ENCODE data around the gene ATF2.

Gene ATF2

GRCh38 chr2:175039031-175039430 lies 129.0 kb downstream of the ATF2 start:
- Histone ChIP-seq H3K4me1 (ENCODE audit: control insufficient read depth, low read depth, low read length) (no peaks in the 10 kb centered on the region), H3K9ac (ENCODE audit: low read length) (no peak overlapping the region), H3K36me3 (ENCODE audit: control insufficient read depth, low read depth, low read length) (no peaks in the 10 kb centered on the region), H3K4me3 (ENCODE audit: low read length) (no peak overlapping the region), H3K9me3 (ENCODE audit: control insufficient read depth, low read depth, low read length) (no peaks in the 10 kb centered on the region), H3K27ac (ENCODE audit: low read length) (no peak overlapping the region), H3K27me3 (ENCODE audit: control insufficient read depth, insufficient read depth, low read length) (no peaks in the 10 kb centered on the region)

DNA sequence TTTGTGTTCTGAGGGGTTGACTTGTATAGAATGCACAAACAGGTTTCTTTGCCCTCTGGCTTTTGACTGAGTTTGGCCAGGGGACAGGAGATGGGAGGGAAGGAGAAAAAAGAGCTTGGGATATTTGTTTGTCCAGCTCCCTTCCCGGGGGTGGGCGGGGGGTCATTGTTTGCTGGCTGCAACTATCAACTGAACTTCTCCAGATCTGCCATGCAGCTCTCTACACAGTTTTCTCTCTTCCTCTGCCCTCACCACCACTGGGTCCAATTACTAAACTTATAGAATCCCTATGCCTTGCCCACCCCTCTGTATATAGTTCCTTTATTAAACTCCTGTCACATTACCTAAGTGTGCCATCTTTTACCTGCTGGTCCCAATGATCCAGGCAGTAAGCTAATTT lies 130.1 kb downstream of the ATF2 start:
- Histone ChIP-seq H3K9ac (ENCODE audit: low read length) (no peak overlapping the region), H3K4me1 (ENCODE audit: control insufficient read depth, low read depth, low read length) (no peaks in the 10 kb centered on the region), H3K9me3 (ENCODE audit: control insufficient read depth, low read depth, low read length) (no peaks in the 10 kb centered on the region), H3K36me3 (ENCODE audit: control insufficient read depth, low read depth, low read length) (no peaks in the 10 kb centered on the region), H3K27me3 (ENCODE audit: control insufficient read depth, insufficient read depth, low read length) (no peaks in the 10 kb centered on the region), H3K27ac (ENCODE audit: low read length) (no peak overlapping the region), H3K4me3 (ENCODE audit: low read length) (no peak overlapping the region)

- H3K27me3 ChIP-seq (ENCODE audit: control insufficient read depth, insufficient read depth, low read length): no peaks in the 10 kb centered on the region
- H3K9me3 ChIP-seq (ENCODE audit: control insufficient read depth, low read depth, low read length): no peaks in the 10 kb centered on the region
- no peak overlapping the region for H3K4me3 ChIP-seq (ENCODE audit: low read length)
- no peak overlapping the region for H3K27ac ChIP-seq (ENCODE audit: low read length)
- H3K4me1 ChIP-seq (ENCODE audit: control insufficient read depth, low read depth, low read length): no peaks in the 10 kb centered on the region
- H3K9ac ChIP-seq (ENCODE audit: low read length): no peak overlapping the region
- H3K36me3 ChIP-seq (ENCODE audit: control insufficient read depth, low read depth, low read length): no peaks in the 10 kb centered on the region
Measured at GRCh38 chr2:175036582-175037018, 131.4 kb downstream of the ATF2 start.

GRCh38 chr2:175035806-175036205 lies 132.2 kb downstream of the ATF2 start:
- no peaks in the 10 kb centered on the region for H3K4me1 ChIP-seq (ENCODE audit: control insufficient read depth, low read depth, low read length)
- no peak overlapping the region for H3K27ac ChIP-seq (ENCODE audit: low read length)
- H3K4me3 ChIP-seq (ENCODE audit: low read length): no peak overlapping the region
- H3K27me3 ChIP-seq (ENCODE audit: control insufficient read depth, insufficient read depth, low read length): no peaks in the 10 kb centered on the region
- H3K9ac ChIP-seq (ENCODE audit: low read length): no peak overlapping the region
- no peaks in the 10 kb centered on the region for H3K36me3 ChIP-seq (ENCODE audit: control insufficient read depth, low read depth, low read length)
- H3K9me3 ChIP-seq (ENCODE audit: control insufficient read depth, low read depth, low read length): no peaks in the 10 kb centered on the region

DNA sequence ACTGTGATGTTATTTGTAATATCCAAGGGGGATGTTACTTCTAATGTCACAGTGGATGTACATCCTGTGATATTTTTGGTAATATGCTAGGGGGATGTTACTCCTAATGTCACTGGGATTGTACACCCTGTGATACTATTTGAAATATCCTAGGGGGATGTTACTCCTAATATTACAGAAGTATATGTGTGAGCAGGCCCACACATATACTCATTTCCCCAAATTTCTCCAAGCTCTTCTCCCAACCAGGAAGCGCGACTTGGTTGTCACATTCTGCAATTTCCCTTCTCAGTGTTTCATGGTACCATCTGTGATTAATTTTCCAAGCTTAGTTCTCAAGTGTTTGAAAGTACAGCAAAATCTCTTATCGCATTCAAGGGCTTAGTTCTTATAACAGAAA lies 133.3 kb downstream of the ATF2 start:
- H3K4me1 ChIP-seq (ENCODE audit: control insufficient read depth, low read depth, low read length): no peaks in the 10 kb centered on the region
- H3K9me3 ChIP-seq (ENCODE audit: control insufficient read depth, low read depth, low read length): no peaks in the 10 kb centered on the region
- no peaks in the 10 kb centered on the region for H3K36me3 ChIP-seq (ENCODE audit: control insufficient read depth, low read depth, low read length)
- H3K27me3 ChIP-seq (ENCODE audit: control insufficient read depth, insufficient read depth, low read length): no peaks in the 10 kb centered on the region
- no peak overlapping the region for H3K4me3 ChIP-seq (ENCODE audit: low read length)
- H3K9ac ChIP-seq (ENCODE audit: low read length): no peak overlapping the region
- no peak overlapping the region for H3K27ac ChIP-seq (ENCODE audit: low read length)

DNA sequence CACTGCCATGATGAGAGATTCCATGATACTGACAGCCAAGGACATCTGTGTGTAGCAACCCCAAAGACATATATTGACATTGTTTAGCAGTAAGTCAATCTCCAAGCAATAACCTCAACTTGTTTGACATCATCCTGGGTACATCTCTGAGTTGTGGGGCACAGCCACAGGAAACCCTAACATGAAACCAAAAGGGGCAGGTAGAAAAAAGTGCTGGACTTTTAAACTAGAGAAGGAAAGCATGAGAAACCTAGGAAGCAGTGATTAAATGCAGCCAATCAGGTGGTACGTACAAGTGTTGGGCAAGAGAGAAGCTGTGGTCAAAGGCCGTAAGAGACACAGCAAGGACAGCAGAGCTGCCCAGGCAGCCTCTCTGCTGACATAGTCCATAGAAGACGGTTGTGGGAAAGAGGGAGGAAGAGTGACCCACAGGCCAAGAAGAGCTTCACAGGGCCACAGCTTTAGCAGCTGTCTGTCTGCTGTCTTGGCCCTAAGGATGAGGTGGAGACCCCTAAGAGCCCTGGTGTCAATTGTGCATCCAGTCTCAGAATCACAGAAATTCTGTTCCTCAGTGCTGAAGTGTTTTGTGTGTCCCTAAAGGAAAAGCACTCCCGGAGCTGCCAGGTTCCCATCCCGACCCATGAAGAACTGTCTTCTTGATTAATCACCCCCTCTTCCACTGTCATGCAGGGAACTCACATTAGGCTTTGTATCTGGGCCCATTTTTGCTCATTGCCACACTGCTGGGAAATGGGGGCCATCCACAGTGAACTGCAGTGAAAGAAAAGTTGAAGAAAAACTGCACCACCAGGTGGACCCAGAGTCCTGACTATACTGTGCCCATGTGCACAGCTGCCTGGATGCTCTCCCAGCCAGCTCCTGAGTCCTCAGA lies 137.4 kb downstream of the ATF2 start:
- Histone ChIP-seq H3K9ac (ENCODE audit: low read length) (no peak overlapping the region), H3K27me3 (ENCODE audit: control insufficient read depth, insufficient read depth, low read length) (no peaks in the 10 kb centered on the region), H3K27ac (ENCODE audit: low read length) (no peak overlapping the region), H3K4me1 (ENCODE audit: control insufficient read depth, low read depth, low read length) (no peaks in the 10 kb centered on the region), H3K9me3 (ENCODE audit: control insufficient read depth, low read depth, low read length) (no peaks in the 10 kb centered on the region), H3K36me3 (ENCODE audit: control insufficient read depth, low read depth, low read length) (no peaks in the 10 kb centered on the region), H3K4me3 (ENCODE audit: low read length) (no peak overlapping the region)

- Histone ChIP-seq H3K36me3 (ENCODE audit: control insufficient read depth, low read depth, low read length) (no peaks in the 10 kb centered on the region), H3K4me1 (ENCODE audit: control insufficient read depth, low read depth, low read length) (no peaks in the 10 kb centered on the region), H3K4me3 (ENCODE audit: low read length) (no peak overlapping the region), H3K9me3 (ENCODE audit: control insufficient read depth, low read depth, low read length) (no peaks in the 10 kb centered on the region), H3K27me3 (ENCODE audit: control insufficient read depth, insufficient read depth, low read length) (no peaks in the 10 kb centered on the region), H3K27ac (ENCODE audit: low read length) (no peak overlapping the region), H3K9ac (ENCODE audit: low read length) (no peak overlapping the region)
Measured at GRCh38 chr2:175027755-175028154, 140.2 kb downstream of the ATF2 start.

DNA sequence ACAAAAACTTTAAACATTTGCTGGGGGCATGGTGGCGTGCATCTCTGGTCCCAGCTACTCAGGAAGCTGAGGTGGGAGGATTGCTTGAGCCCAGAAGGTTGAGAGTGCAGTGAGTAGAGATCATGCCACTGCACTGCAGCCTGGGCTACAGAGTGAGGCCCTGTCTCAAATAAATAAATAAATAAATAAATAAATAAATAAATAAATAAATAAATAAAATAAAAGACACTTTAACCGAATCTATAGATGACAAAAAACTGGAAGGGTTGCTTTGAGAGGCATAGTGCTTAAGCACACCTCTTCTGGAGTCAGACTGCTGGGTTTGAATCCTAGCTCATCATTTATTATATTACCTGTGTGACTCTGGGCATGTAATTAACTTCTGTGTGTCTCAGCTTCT lies 141.6 kb downstream of the ATF2 start:
- Histone ChIP-seq H3K4me1 (ENCODE audit: control insufficient read depth, low read depth, low read length) (no peaks in the 10 kb centered on the region), H3K4me3 (ENCODE audit: low read length) (no peak overlapping the region), H3K27me3 (ENCODE audit: control insufficient read depth, insufficient read depth, low read length) (no peaks in the 10 kb centered on the region), H3K36me3 (ENCODE audit: control insufficient read depth, low read depth, low read length) (no peaks in the 10 kb centered on the region), H3K9me3 (ENCODE audit: control insufficient read depth, low read depth, low read length) (no peaks in the 10 kb centered on the region), H3K9ac (ENCODE audit: low read length) (no peak overlapping the region), H3K27ac (ENCODE audit: low read length) (no peak overlapping the region)

DNA sequence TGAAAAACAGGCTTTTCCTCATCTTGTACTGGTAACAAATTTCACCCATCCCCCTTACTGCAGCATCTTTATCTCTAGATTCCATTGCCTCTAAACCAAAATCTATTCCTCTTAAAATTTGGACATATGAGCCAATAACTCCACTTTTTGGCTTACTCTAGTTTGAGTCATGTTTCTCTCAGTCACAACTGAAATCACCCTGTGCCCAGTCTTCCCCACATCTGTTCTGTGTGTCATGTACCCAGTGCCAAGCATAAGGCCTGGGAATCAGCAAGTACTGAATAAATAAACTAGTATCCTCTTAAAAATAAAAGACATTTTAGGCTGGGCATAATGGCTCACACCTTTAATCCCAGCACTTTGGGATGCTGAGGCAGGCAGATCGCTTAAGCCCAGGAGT lies 142.1 kb downstream of the ATF2 start:
- Histone ChIP-seq H3K4me3 (ENCODE audit: low read length) (no peak overlapping the region), H3K4me1 (ENCODE audit: control insufficient read depth, low read depth, low read length) (no peaks in the 10 kb centered on the region), H3K9ac (ENCODE audit: low read length) (no peak overlapping the region), H3K9me3 (ENCODE audit: control insufficient read depth, low read depth, low read length) (no peaks in the 10 kb centered on the region), H3K27me3 (ENCODE audit: control insufficient read depth, insufficient read depth, low read length) (no peaks in the 10 kb centered on the region), H3K27ac (ENCODE audit: low read length) (no peak overlapping the region), H3K36me3 (ENCODE audit: control insufficient read depth, low read depth, low read length) (no peaks in the 10 kb centered on the region)

DNA sequence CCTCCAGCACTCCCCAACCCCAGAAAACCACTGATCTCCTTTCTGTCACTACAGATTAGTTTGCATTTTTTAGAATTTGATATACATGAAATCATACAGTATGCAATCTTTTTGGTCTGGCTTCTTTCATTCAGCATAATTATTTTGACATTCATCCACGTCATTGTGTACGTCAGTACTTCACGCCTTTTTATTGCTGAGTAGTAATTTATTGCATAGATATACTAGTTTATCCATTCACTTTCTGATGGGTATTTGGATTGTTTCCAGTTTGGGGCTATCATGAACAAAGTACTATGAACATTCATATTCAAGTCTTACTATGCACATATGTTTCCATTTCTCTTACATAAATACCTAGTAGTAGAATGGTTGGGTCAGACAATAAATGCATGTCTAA lies 142.8 kb downstream of the ATF2 start:
- H3K27me3 ChIP-seq (ENCODE audit: control insufficient read depth, insufficient read depth, low read length): no peaks in the 10 kb centered on the region
- no peaks in the 10 kb centered on the region for H3K9me3 ChIP-seq (ENCODE audit: control insufficient read depth, low read depth, low read length)
- H3K4me3 ChIP-seq (ENCODE audit: low read length): no peak overlapping the region
- H3K36me3 ChIP-seq (ENCODE audit: control insufficient read depth, low read depth, low read length): no peaks in the 10 kb centered on the region
- no peak overlapping the region for H3K9ac ChIP-seq (ENCODE audit: low read length)
- no peaks in the 10 kb centered on the region for H3K4me1 ChIP-seq (ENCODE audit: control insufficient read depth, low read depth, low read length)
- no peak overlapping the region for H3K27ac ChIP-seq (ENCODE audit: low read length)

GRCh38 chr2:175022923-175023322 lies 145.1 kb downstream of the ATF2 start:
- H3K27ac ChIP-seq (ENCODE audit: low read length): no peak overlapping the region
- H3K27me3 ChIP-seq (ENCODE audit: control insufficient read depth, insufficient read depth, low read length): no peaks in the 10 kb centered on the region
- no peaks in the 10 kb centered on the region for H3K36me3 ChIP-seq (ENCODE audit: control insufficient read depth, low read depth, low read length)
- no peak overlapping the region for H3K9ac ChIP-seq (ENCODE audit: low read length)
- H3K4me3 ChIP-seq (ENCODE audit: low read length): no peak overlapping the region
- no peaks in the 10 kb centered on the region for H3K4me1 ChIP-seq (ENCODE audit: control insufficient read depth, low read depth, low read length)
- H3K9me3 ChIP-seq (ENCODE audit: control insufficient read depth, low read depth, low read length): no peaks in the 10 kb centered on the region
